OCI-LY3 (cell line): ENCODE results near the gene SLC9A4.

ENCODE experiments used
- H2AFZ ChIP-seq: fragments of 200-600, 300-600 bp; shearing (Covaris generic); 2 replicates; pipeline ENCODE4 v1.6.0; 2014; ENCODE audit warnings: antibody characterized with exemption, low read depth, low read length
- H3K27ac ChIP-seq: fragments of 200-600, 300-600 bp; sonication (generic); 2 replicates; pipeline ENCODE4 v1.5.1; 2014; ENCODE audit warnings: mild to moderate bottlenecking, low read length, moderate library complexity, mixed read lengths
- H3K27me3 ChIP-seq: fragments of 200-600, 300-600 bp; sonication (generic); 2 replicates; pipeline ENCODE4 v1.6.1; 2014; ENCODE audit warnings: low read depth, low read length, mixed read lengths
- H3K36me3 ChIP-seq: fragments of 200-600, 300-600 bp; sonication (generic); replicated peaks from 2 replicates; pipeline ENCODE3; 2014; ENCODE audit warnings: low read depth, low read length, mixed read lengths
- H3K4me1 ChIP-seq: fragments of 300-600, 200-600 bp; sonication (generic); 2 replicates; pipeline ENCODE4 v1.6.1; 2014; ENCODE audit warnings: low read length, mixed read lengths
- H3K4me2 ChIP-seq: fragments of 200-600, 300-600 bp; sonication (generic); 2 replicates; pipeline ENCODE4 v1.6.1; 2014; ENCODE audit warnings: low read length, mixed read lengths
- H3K4me3 ChIP-seq: fragments of 300-600, 200-600 bp; sonication (generic); 2 replicates; pipeline ENCODE4 v1.5.1; 2014; ENCODE audit warnings: antibody characterized with exemption, mild to moderate bottlenecking, low read length, moderate library complexity
- H3K79me2 ChIP-seq: fragments of 300-600, 200-600 bp; shearing (Covaris generic); 2 replicates; pipeline ENCODE4 v1.6.1; 2014; ENCODE audit warnings: mild to moderate bottlenecking, low read length, mixed read lengths
- H3K9ac ChIP-seq: fragments of 300-600, 200-600 bp; shearing (Covaris generic); 2 replicates; pipeline ENCODE4 v1.6.0; 2014; ENCODE audit warnings: mild to moderate bottlenecking, low read length, moderate library complexity
- H3K9me3 ChIP-seq: fragments of 200-600, 300-600 bp; shearing (Covaris generic); 2 replicates; pipeline ENCODE4 v1.6.1; 2014; ENCODE audit warnings: low read length, mixed read lengths; ENCODE audit not compliant: insufficient read depth
- H4K20me1 ChIP-seq: fragments of 200-600, 300-600 bp; sonication (generic); 2 replicates; pipeline ENCODE4 v1.6.1; 2016; ENCODE audit warnings: low read length, mixed read lengths; ENCODE audit not compliant: insufficient read depth
- EZH2phosphoT487 ChIP-seq: fragments of 200-600 bp; shearing (Covaris generic); IDR thresholded peaks from 2 replicates; pipeline ENCODE4 v1.6.1; 2018; ENCODE audit warnings: antibody characterized with exemption, mixed run types, low read depth
- TF ChIP-seq, protein P1 (sequence below): fragments of 200-600, 300-600 bp; sonication (generic); IDR thresholded peaks from 2 replicates; pipeline ENCODE4 v1.5.1; 2014; ENCODE audit warnings: antibody characterized with exemption, low read length, low read depth

Gene SLC9A4

DNA sequence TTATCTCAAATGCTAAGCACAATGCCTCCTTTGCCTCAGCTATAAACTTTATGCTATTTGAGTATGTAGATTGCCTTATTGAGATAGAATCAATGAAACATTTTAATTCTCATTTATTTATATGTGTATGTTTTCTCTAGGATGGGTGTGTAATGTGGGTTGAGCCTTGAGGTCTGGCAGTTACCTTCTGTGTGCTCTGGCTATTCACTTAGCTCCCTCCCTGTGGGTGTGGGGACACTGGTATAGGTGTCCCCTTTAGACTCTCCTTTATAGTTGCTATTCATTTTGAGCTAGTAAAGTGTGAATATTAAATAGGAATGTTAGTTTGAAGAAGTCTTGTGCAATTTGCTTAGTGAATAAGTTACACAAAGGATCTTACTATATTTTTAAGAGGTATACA is 1.8 kb downstream of the SLC9A4 start:
- no peak overlapping the region for H3K27ac ChIP-seq
- no peak overlapping the region for H3K4me2 ChIP-seq
- no peaks in the 10 kb centered on the region for H3K79me2 ChIP-seq
- peaks cover 11% of the 10 kb centered on the region for H3K4me1 ChIP-seq
- H3K4me3 ChIP-seq = no peak overlapping the region
- TF ChIP-seq, protein P1, sequence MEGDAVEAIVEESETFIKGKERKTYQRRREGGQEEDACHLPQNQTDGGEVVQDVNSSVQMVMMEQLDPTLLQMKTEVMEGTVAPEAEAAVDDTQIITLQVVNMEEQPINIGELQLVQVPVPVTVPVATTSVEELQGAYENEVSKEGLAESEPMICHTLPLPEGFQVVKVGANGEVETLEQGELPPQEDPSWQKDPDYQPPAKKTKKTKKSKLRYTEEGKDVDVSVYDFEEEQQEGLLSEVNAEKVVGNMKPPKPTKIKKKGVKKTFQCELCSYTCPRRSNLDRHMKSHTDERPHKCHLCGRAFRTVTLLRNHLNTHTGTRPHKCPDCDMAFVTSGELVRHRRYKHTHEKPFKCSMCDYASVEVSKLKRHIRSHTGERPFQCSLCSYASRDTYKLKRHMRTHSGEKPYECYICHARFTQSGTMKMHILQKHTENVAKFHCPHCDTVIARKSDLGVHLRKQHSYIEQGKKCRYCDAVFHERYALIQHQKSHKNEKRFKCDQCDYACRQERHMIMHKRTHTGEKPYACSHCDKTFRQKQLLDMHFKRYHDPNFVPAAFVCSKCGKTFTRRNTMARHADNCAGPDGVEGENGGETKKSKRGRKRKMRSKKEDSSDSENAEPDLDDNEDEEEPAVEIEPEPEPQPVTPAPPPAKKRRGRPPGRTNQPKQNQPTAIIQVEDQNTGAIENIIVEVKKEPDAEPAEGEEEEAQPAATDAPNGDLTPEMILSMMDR = no peak
- no peak for TF ChIP-seq EZH2phosphoT487
- no peaks in the 10 kb centered on the region for H3K9me3 ChIP-seq
- no peaks in the 10 kb centered on the region for H3K36me3 ChIP-seq
- no peak overlapping the region for H2AFZ ChIP-seq
- H3K27me3 ChIP-seq = peaks cover 5% of the 10 kb centered on the region; the same call in 1 of the 2 replicates
- no peak overlapping the region for H3K9ac ChIP-seq
- H4K20me1 ChIP-seq = no peaks in the 10 kb centered on the region

DNA sequence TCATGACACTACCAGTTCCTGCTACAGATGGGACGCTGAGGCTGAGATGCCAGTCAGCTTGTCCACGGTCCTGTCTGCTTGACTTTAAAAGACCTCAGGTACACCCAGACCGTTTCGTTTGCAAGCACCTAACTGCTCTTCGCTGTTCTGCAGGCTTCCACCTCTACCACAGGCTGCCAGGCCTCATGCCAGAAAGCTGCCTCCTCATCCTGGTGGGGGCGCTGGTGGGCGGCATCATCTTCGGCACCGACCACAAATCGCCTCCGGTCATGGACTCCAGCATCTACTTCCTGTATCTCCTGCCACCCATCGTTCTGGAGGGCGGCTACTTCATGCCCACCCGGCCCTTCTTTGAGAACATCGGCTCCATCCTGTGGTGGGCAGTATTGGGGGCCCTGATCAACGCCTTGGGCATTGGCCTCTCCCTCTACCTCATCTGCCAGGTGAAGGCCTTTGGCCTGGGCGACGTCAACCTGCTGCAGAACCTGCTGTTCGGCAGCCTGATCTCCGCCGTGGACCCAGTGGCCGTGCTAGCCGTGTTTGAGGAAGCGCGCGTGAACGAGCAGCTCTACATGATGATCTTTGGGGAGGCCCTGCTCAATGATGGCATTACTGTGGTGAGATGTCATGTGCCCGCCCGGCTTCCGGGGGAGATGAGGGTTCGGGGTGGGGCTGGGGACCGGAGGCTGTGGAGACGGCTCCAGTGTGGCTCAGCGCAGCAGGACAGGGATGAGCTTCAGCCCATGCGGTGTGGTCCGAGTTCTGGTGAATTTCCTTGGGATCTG is 5.9 kb downstream of the SLC9A4 start:
- H3K4me2 ChIP-seq = peak overlapping the region; percentile 30
- H3K9ac ChIP-seq = no peak overlapping the region
- no peak overlapping the region for H3K27ac ChIP-seq
- H3K79me2 ChIP-seq = no peaks in the 10 kb centered on the region
- no peaks in the 10 kb centered on the region for H4K20me1 ChIP-seq
- H2AFZ ChIP-seq = no peak overlapping the region
- H3K36me3 ChIP-seq = no peaks in the 10 kb centered on the region
- no peaks in the 10 kb centered on the region for H3K27me3 ChIP-seq
- no peak overlapping the region for H3K4me3 ChIP-seq
- H3K4me1 ChIP-seq = peaks cover 20% of the 10 kb centered on the region
- TF ChIP-seq, protein P1 = peak; percentile 17; the same call in 1 of the 2 replicates
- no peak for TF ChIP-seq EZH2phosphoT487
- H3K9me3 ChIP-seq = no peaks in the 10 kb centered on the region

DNA sequence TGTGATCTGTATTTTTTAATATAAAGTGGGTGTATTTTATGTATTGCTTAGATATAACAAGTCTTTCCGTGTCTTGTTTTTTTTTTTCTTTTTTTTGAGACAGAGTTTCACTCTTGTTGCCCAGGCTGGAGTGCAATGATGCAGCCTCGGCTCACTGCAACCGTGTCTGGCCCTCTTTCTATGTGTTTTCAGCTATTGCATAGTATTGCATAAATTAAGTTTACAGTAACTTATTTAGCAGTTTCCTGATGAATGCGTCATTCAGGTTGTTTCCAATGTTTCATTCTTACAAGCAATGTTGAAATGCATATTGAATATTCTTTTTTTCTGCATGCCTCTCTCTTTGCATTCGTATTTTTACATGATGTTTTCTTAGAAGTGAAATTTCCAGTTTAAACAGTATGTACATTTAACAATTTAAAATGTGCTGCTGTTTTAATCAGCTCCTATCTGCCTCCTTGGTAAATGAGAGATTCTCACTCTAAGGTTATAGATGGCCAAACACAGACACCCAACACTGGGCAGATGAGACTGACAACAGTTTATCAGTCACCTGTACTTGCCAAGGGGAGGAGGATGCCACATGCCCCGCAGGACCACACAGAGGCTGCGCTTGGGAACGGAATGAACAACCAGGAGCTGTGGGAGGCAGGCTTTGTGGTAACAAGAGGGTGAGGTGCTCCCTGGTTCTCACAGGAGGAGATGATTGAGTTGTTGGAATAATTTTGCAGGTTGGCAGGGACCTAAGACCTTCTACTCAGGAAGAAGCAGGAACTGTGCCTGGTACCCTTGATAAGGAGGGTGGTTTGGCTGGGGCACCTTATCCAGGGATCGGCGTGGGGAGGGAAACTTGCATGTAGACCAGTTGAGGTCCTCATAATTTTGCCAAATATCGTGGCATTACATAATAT is 7.5 kb downstream of the SLC9A4 start:
- Histone ChIP-seq H3K4me2 (peak overlapping the region; percentile 8; the same call in 1 of the 2 replicates), H2AFZ (no peak overlapping the region), H3K4me1 (peaks cover 20% of the 10 kb centered on the region), H3K4me3 (no peak overlapping the region), H3K27ac (no peak overlapping the region), H3K9me3 (no peaks in the 10 kb centered on the region), H3K79me2 (no peaks in the 10 kb centered on the region), H3K27me3 (no peaks in the 10 kb centered on the region), H4K20me1 (no peaks in the 10 kb centered on the region), H3K9ac (no peak overlapping the region), H3K36me3 (no peaks in the 10 kb centered on the region)
- TF ChIP-seq, protein P1 = no peak
- no peak for TF ChIP-seq EZH2phosphoT487

DNA sequence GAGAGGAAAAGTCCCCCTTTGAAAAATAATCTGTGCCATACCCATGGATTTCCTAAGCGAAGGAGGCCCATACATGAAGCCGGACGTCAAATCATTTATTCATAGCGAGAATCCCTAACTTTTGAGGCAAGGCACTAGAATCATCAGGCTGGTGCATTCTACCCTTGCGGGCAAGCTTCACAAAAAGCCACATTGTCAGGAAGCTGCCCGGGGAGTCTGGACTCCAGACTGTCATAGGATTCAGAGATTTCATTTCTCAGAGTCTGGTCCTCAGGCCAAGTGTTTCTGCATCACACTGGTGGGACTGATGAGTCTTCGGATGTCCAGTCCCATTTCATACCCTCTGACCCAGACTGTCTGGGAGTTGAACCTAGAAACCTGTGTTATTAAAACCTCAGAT is 8.9 kb downstream of the SLC9A4 start:
- Histone ChIP-seq H3K79me2 (no peaks in the 10 kb centered on the region), H2AFZ (no peak overlapping the region), H4K20me1 (no peaks in the 10 kb centered on the region), H3K4me2 (no peak overlapping the region), H3K9ac (no peak overlapping the region), H3K9me3 (no peaks in the 10 kb centered on the region), H3K4me3 (no peak overlapping the region), H3K27ac (no peak overlapping the region), H3K4me1 (peaks cover 20% of the 10 kb centered on the region), H3K36me3 (no peaks in the 10 kb centered on the region), H3K27me3 (no peaks in the 10 kb centered on the region)
- TF ChIP-seq, protein P1 = no peak
- no peak for TF ChIP-seq EZH2phosphoT487
